T1000 (cell line): ENCODE results near the gene HDHD5.
A peak's percentile ranks its signal among the peaks of the same experiment; 100 is the strongest.

Source experiments
- DNase-seq: peaks from one replicate; lab custom pipeline; 2025; ENCODE audit warnings: mixed read lengths; lab: John Stamatoyannopoulos, UW

HDHD5 gene

DNA sequence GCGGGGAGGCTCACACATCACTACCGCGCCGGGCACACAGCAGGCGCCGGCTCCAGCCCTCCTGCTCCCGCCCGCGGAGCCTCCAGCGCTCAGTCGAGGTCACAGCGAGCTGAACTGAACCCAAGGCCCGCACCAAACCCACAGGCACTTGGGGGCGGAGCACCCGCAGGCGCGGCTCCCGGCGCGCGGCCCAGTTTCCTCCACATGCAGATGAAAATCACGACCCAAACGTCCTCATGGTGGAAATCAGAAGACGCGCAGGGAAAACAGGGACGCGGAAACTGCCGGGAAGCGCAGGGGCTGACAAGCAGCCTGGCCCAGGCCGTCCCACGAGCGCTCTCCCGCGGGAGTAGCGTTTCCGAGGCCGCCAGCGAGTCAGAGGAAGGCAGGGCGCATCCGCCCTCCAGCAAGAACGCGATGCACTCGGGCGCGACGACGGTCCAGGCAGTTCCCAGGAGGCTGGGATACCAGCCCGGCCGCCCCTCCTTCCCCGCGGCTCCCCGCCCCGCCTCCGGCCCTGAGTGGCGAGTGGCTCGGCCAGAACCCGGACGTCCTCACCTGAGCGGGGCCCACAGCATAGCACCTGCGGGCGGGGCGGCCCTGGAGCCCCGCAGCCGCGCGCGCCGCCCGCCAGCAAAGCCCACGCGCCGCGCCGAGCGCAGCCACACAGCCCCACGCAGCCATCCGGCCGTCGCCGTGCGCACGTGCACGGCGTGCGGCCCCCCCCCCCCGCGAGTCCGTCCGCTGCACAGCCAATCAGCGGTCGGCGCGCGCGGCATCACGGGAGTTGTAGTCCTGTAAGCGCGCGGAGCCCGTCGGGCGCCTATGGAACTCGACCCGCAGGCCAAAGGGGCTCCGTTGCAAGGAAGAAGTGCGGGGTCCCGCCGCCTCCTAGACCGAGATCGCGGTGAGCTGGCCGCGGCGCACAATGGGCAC, at the start of gene HDHD5:
HDHD5 (minus strand) TSS at position 710 of the 936 bp plus-strand sequence; CDS start at position 684, 26 bp downstream.
- peak; percentile 86 for DNase-seq

DNA sequence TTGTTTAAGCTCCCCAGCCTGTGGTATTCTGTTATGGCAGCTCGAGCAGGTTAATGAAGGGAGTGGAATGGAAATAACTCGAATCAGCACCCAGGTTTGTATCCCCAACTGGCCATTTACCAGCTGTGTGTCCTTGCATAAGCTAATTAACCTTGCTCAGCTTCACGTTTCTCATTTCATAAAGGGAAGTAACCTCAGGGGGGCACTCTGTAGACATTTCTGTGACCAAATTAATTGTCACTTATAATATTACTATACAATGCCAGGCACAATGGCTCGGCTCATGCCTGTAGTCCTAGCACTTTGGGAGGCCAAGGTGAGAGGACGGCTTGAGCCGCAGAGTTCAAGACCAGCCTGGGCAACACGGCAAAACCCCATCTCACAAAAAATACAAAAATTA, 46.4 kb upstream of the HDHD5 start:
- DNase-seq, result no peak

DNA sequence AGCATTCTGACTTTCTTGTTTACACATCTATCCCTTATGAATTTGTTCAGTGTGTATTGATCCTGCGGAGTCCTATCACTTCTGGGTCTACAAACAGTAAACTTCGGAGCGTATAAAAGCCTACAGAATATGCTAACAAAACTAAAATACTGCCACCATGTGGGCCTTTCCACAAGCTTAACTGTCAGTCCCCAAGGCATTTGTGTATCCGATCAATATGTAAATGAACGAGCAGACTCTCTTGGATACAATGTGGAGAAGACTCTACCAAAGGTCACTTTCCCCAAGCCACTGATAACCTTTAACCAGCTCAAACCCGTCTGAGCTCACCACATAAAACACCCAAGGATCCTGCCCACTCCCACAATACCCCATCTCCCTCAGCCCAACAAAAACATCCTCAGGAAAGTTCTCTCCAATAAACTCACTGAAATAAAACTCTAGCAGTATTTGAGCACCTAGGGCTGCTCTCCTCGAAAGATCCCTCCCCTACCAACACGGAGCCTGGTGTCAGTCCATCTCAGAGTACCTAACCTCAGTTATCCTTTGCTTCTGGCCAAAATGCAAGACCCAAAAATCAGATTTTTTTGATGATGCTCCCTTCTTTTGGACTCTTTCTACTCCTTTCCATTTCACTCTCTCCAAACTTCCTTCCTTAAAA, 42.3 kb upstream of the HDHD5 start:
- DNase-seq, result no peak

DNA sequence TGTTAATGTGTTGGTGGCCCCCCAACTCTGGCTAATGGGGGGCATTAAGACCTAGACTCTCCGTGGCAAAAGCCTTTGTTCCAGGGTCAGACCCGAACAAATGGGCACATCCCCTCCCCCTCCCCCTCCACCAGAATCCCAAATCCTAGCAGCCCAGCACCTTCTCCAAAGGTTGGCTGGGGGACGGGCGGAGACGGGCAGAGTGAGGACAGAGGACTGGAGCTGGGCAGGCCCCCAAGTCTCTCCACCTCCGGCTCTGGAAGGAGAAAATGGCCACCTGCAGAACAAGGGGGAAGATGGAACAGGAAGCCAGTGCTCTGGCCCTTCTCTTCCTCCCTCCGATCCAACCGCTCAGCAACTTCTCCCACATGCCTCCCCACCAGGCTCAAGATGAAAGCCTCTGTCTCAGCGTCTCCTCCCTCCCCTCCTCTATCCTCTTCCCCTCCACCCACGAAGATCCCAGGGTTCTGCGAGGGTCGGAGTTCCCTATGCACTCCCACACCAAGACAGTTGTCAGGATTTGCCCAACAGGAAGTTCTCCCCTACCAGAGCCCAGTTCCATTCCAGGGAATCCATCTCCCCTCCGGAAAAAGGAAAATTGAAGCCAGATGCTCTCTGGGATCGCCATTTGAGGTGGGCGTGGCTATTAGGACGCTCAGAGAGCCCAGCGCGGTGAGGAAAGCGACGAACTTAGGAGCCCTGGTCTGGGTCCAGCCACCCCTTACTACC, 40.1 kb upstream of the HDHD5 start:
- no peak for DNase-seq

- no peak for DNase-seq
These were observed 39.3 kb upstream of the HDHD5 start for GRCh38 chr22:17198170-17199002.

DNA sequence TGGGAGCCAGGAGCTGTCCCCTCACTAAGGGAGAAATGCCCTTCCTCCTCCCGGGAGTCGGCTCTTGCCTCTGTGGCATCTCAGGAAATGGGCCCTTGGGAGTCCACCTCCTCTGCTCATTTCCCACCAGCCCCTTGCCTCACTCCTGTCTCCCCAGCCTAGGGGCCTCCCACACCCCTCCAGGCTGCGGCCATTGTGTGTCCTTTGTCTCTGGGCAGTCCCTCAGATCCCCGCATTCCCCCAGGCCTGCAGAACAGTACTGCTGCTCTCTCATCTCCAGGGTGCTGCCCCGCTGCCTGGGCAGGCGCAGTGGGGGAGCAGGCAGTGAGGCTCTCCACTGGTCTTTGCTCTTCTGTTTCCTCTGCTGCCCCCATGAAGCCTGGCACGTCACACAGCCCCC, 35.1 kb upstream of the HDHD5 start:
- no peak for DNase-seq

DNA sequence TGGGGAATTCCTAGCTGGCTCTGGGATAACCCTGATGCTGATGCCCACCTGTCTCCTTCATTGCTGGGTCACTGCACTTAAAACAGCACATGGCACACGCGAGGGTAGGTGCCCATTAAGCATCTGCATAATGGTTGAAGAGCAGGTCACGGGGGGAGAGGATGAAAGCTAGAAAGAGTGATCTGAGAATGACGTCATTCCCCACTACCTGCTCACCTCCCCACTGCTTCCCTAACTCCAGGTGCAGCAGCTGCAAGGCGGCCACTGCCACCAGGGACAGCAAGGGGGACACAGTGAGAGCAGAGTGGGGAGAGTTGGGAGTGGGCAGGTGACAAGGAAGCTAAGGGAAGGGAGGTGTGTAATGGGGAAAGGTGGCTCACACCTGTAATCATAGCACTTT, 33.1 kb upstream of the HDHD5 start:
- DNase-seq, result no peak

- DNase-seq, result peak; percentile 11
These were observed 32.2 kb upstream of the HDHD5 start for GRCh38 chr22:17191163-17191784.

- DNase-seq, result no peak
These were observed 31.6 kb upstream of the HDHD5 start for GRCh38 chr22:17190702-17191101.

GRCh38 chr22:17176715-17177114, 17.6 kb upstream of the HDHD5 start:
- DNase-seq, result no peak

- no peak for DNase-seq
These were observed 13.2 kb upstream of the HDHD5 start for GRCh38 chr22:17172029-17172833.

DNA sequence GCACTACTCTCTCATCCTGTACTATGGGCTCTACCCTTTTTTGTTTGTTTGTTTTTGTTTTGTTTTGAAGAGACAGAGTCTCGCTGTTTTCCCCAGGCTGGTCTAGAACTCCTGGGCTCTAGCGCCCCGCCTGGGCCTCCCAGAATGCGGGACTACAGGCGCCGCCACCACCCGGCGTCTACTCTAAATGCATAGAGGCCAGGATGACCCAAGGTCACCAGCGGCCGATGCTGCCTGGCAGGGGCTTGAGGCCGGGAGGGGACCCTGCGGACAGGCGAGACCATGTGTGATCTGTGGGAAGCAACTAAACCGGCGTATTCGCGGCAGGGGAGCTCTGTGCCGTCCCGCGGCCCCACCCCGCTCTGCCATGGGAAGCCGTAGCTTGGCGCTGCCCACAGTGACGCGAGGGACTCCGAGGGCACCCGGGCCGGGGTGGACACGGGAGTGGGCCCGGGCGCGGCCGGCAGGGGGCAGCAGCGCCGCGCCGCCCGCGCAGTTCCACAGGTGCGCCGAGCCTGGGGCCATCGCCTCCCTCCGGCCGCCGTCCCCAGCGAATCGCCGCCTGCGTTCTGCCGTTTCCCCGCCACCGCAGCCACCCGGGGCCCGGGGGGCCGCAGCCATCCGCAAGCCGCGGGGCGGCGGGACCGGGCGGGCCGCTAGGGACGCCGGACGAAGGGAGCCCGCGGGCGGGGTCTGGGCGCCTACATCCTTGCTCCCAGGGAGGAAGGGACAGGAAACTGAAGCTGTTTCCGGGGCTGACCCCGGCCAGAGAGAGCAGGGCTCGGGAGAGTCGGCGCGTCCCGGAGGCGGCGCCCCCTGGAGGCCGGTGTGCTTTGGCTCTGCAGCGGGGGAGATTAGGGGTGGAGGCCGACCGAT, 12.3 kb upstream of the HDHD5 start:
- DNase-seq, result peak; percentile 85

DNA sequence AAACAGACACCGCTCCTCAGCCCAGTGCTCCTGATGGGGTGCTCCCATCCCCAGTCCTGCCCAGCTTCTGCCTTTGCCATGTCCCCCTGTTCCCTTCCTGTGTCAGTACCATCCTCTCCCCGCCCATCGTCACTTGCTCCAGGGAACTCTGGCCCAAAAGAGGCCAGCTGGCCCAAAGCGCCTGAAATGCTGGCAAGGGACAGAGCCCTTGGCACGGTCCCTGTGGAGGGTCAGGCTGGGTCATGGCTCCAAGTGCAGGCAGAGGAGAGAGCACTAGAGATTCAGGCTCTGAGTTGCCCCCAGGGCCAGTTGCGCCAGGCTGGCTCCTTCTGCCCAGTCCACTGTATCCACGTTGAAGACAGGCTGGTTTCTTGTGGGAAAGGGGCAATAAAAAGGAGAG, 8.4 kb upstream of the HDHD5 start:
- no peak for DNase-seq

DNA sequence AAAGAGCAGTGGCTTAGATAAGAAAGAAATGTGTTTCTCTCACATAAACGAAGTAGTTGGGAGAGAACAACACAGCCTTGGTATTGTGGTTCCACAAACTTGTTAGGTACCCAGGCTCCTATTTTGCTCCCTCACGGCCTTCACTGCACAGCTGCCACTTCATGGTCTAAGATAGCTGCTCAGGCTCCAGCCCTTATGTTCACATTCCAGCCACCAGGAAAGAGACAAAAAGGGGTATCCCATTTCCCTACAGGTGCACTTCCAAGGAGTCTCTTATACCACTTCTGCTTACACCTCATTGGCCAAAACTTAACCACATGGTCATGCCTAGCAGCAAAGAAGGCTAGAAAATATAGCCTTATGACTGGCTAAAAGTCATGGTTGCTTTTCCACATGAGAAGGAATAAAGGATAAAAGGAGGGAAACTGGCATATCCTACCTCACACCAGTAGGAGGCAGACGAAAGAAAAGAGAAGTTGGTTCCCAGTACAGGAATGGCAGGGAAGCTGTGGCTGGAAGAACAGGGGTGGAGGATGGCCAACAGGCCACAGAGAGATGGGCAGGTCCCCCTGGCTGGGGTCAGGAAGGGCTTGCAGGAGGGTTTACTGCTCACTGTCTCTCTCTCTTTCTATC, 5.4 kb upstream of the HDHD5 start:
- no peak for DNase-seq

- no peak for DNase-seq
These were observed 3.7 kb upstream of the HDHD5 start for GRCh38 chr22:17162731-17163130.

DNA sequence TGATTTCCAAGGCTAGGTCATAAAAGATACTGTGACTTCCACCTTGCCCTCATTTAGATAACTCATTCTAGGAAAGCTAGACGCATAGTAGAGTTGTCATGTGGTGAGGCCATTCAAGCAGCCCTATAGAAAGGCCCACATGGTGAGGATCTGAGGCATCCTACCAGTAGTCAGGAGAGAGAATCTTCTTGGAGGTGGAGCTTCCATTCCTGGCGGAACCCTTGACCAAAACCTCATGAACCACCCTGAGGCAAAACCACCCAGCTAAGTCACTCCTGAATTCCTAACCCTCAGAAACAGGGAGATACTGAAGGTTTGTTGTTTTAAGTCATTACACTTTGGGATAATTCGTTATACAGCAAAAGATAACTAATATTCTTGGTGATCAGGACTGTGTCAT, 2.9 kb upstream of the HDHD5 start:
- no peak for DNase-seq

GRCh38 chr22:17159504-17159951, 451 bp upstream of the HDHD5 start:
- DNase-seq, result no peak

- DNase-seq, result no peak
These were observed 905 bp downstream of the HDHD5 start for GRCh38 chr22:17158176-17158567.

DNA sequence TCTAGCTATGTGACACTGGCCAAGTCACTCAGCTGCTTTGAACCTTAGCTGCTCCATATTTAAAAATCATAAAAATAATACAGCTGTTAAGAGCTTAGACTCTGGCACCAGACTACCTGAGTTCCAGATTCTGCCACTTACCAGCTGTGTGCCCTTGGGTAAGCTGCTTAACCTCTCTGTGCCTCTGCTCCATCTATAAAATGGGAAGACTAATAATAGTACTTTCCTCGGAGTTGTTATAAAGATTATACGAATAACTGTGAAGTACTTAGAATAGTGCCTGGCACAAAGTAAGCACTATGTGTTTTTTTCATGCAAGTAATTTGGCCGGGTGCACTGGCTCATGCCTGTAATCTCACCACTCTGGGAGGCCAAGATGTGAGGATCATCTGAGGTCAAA, 1.4 kb downstream of the HDHD5 start:
- DNase-seq, result no peak
